GM18499 (cell line): ENCODE measurements around the gene MPPED2.

ENCODE experiments used
- ATAC-seq: cut with Tn5 transposase; IDR thresholded peaks from one replicate; pipeline ENCODE4 v1.9.1; 2021; ENCODE audit warnings: moderate number of reproducible peaks; ENCODE audit not compliant: insufficient read depth, unreplicated experiment

The MPPED2 gene

GRCh38 chr11:30540781-30541180 is 45.4 kb downstream of the MPPED2 start:
- ATAC-seq: no peak

- no peak for ATAC-seq
These were observed 47.9 kb downstream of the MPPED2 start for GRCh38 chr11:30538251-30538650.

DNA sequence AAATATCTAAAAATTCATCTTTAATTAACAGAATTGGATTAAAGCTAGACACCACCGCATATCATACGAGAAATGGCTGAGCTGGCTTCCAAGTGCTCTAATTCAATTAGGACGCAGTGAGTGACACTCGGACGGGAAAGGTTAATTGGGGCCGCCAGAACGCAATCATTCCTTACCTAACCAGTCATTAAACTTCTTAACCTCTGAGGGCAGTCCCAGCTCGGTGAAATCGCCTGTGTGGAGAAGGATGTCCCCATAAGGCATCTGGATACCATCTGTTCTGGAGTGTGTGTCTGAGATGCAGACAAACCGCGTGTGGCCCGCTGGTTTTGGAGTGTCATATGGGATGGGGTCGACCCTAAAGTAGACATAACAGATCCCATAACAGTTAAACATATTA is 50.3 kb downstream of the MPPED2 start:
- no peak for ATAC-seq

DNA sequence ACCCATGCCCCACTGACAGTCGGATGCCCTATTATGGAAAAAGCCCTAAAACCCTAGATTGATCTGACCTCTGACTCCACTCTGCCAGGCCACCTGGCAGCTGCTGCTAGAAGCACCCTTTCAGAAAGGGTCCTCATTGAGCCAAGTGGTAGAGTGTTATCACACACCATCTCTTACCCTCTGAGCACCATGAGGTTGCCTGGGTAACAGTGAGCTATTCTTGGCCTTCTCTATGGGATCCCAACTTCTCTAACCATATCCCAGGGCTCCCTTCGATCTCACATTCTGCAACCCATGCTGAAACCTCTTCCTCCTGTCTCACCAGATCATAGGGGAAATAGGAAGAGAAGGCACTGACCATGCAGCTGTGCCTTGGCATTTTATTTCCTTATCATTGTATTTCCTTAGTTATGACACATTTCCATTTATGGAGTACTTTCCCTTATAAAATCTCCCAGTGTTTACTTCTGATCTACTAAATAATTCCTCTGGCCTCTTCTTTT is 52.7 kb downstream of the MPPED2 start:
- ATAC-seq: no peak

DNA sequence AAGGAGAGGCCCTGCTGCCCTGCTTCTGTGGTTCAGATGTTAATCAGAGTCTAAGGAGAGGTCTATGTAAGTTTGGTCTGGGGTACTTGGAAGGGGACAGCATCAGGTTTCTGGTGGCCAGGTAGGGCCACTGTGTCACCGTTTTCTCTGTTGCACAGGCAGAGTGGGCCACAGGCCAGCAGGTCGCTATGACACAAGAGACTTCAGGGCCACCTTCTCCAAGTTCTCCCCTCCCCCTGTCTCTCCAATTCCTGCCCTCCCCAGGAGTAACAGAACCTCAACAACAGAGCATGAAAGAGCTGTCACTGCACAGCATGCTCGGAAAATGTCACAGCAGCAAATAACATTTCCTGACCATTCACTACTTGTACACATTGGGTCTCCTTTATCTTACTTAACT is 58.6 kb downstream of the MPPED2 start:
- no peak for ATAC-seq

- ATAC-seq: no peak
These were observed 59.6 kb downstream of the MPPED2 start for GRCh38 chr11:30526558-30526957.

DNA sequence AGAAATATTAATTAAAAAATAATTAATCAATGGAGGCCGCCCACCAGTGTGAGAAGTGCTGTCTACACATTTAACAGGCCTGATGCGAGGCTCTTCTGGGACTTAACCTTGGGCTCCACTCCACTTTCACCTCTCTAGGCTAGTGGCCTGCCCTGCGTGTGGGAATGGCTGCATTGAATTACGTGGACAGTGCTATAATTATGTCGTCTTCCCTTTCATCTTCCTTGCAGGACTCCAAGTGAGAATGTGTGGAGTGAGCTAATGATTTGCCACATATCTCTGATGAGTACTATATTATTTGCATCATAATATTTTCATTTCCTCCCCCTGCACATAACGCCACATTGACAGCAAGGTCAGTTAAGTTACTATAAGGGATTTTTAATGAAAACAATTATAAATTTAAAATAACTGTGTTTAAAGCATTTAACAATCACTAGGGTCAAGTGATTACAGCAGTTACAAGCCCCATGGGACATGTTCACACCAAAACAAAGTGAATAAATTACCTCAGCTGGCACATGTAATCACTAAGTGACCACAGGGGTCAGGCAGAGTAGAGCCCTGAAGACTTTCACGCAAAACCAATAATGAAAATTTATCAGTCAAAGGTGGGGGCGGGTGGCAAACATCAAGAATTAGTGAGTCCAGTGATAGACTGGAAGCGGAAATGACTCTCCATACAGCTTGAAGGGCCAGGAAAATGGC is 63.5 kb downstream of the MPPED2 start:
- ATAC-seq: no peak

GRCh38 chr11:30521297-30522071 is 64.7 kb downstream of the MPPED2 start:
- ATAC-seq: no peak

DNA sequence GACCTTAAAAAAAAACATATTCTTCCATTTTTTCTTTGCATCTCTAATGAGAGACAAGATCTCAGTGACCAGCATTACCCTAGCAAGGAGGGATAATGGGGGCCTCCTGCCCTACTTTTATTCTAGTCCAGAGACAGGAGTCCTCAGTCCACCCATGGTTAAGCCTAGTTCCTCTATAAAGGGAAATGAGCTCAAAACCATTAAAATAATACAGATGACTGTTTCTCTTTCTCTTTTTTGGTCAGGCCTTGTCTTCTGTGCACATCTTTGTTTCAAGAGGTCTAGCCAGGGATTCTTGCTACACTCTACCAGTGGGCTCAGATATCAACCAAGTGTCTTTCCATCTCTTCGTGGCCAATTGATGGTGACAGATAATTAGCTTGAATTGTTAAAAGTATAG is 73.1 kb downstream of the MPPED2 start:
- no peak for ATAC-seq

- no peak for ATAC-seq
These were observed 74.7 kb downstream of the MPPED2 start for GRCh38 chr11:30511408-30511807.

- ATAC-seq: no peak
These were observed 75.4 kb downstream of the MPPED2 start for GRCh38 chr11:30510750-30511149.

DNA sequence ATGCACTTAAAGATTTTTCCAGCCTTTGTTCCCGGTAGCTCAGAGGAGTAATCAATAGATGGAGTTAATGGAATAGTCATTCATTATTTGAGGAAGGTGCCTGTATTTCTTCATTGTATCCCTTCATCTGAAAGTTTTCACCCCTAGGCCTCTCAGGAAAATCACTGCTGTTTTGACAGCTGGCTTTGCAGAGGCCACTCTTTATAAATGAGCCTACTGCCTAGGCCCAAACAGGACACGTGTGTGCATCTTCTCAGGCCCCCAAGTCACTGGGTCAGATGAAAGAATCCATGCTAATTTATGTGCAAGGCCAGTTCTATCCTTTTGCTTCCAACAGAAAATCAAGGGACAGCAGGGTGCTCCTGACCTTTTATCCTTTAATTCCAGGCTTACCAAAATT is 76.8 kb downstream of the MPPED2 start:
- ATAC-seq: no peak

DNA sequence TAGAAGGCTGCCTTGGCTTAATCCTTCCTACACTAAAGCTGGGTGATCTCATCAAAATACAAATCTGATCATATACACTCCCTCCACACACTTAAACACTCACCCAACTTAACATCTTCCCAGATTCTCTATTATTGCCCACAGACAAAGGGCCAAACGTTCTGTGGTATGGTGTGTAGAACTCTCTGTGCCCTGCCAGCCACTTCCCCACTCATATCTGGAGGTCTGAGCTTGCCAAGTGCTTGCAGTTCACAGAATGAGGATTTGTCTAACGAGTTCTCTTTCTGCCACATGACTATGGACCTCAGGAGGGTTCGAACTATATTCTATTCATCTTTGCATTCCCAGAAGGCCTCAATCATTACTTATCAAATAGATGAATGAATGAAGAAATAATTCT is 77.6 kb downstream of the MPPED2 start:
- no peak for ATAC-seq

DNA sequence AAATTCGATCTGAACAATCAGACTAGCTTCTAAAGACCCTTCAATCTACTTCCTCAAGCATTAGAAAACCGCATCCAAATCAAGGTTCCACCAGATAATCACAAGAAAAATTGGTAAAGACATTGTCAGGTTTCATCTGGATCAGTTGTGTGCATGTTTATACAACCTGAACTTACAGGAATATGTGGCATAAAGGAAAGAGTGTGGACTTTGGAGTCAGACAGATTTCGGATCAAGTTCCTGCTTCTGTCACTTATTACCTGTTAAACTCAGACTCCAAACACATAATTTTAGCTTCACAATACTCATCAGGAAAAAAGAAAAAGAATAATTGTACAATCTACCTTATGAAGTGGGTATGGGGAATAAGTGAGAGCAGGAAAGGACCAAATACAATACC is 80.5 kb downstream of the MPPED2 start:
- ATAC-seq: no peak

DNA sequence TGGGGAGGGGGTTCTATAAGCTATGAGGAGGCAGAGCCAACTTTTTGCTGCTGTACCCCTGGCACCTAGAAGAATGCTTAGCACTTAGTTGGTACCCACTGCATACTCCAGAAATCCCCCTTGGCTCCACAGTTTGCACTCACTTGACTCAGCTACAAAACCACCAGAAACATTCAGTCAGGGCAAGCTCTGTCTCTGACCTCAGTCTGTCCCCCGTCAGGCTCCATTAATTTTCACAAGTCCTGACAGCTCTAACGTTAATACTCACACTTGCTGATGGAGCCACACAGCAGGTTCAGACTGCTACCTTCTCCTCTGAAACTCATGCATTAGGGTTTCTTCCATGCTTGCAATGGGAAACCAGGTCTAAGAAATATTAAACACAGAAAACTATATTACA is 81.7 kb downstream of the MPPED2 start:
- ATAC-seq: no peak

GRCh38 chr11:30503156-30503555 is 83.0 kb downstream of the MPPED2 start:
- ATAC-seq: no peak

GRCh38 chr11:30502305-30502704 is 83.8 kb downstream of the MPPED2 start:
- ATAC-seq: no peak

GRCh38 chr11:30501744-30502143 is 84.4 kb downstream of the MPPED2 start:
- ATAC-seq: no peak

DNA sequence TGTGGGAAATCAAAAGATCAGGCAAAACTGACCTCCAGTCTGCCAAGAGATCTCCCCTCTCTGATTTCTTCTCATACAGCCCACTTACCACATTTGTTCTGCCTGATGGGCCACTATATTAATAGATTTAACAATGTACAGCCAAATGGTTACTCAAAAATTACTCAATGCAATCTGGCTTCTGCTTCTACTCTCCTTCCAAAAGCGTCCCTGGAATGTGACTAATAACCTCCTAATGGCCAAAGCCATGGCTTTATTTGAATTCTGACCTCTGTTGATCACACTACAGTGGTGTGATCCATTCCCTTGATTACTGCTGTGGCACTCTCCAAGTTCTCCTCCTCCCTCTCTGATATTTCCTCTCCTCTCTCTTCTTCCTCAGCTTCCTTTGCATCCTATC is 86.2 kb downstream of the MPPED2 start:
- no peak for ATAC-seq

DNA sequence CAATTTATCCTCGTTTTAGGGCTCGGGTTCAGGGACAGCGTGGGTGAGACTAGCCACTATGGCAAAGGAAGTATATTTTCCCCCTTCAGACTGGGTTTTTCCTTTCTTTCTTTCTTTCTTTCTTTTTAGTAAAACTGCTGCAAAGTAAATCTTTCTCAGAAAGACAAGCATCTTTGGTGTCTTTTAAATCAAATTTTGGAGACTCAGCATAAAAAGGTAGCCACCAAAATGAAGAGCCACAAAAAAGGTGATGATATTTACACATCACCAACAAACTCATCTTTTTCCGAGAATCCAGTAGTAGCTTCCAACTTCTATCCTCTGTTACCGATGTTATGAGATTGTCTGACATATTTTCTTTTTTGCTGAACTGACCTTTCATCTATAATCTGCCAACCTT is 88.6 kb downstream of the MPPED2 start:
- ATAC-seq: no peak

GRCh38 chr11:30496935-30497334 is 89.2 kb downstream of the MPPED2 start:
- ATAC-seq: no peak

- no peak for ATAC-seq
These were observed 90.7 kb downstream of the MPPED2 start for GRCh38 chr11:30495437-30495836.
